ENCODE results near the gene CELA1.
A peak's percentile ranks its signal among the peaks of the same experiment; 100 is the strongest.
"Not testable (repeated sequence)": the region's sequence is repeated elsewhere in the genome, so short reads cannot be mapped to it uniquely, and the experiment has no call there.

GRCh38 chr12:51291603-51292513 is 54.6 kb downstream of the CELA1 start:
- TF ChIP-seq, protein P1, sequence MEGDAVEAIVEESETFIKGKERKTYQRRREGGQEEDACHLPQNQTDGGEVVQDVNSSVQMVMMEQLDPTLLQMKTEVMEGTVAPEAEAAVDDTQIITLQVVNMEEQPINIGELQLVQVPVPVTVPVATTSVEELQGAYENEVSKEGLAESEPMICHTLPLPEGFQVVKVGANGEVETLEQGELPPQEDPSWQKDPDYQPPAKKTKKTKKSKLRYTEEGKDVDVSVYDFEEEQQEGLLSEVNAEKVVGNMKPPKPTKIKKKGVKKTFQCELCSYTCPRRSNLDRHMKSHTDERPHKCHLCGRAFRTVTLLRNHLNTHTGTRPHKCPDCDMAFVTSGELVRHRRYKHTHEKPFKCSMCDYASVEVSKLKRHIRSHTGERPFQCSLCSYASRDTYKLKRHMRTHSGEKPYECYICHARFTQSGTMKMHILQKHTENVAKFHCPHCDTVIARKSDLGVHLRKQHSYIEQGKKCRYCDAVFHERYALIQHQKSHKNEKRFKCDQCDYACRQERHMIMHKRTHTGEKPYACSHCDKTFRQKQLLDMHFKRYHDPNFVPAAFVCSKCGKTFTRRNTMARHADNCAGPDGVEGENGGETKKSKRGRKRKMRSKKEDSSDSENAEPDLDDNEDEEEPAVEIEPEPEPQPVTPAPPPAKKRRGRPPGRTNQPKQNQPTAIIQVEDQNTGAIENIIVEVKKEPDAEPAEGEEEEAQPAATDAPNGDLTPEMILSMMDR (conservative IDR thresholded peaks at IDR 0.05; ENCODE audit: low read depth, low read length), result 0 out of 2 replicates have a peak, but pooled peaks have one; percentile 16
- TF ChIP-seq EZH2 (IDR thresholded peaks at IDR 0.05; ENCODE audit: borderline replicate concordance, low read depth, low read length, poor library complexity, severe bottlenecking), result not testable (repeated sequence)
